ENCODE measurements around the gene DDX41. TPM values are rescaled to one million over a fixed set of nuclear protein-coding genes. Genes with fewer than 3 reads are reported as not detected.
A peak's percentile ranks its signal among the peaks of the same experiment; 100 is the strongest.

The DDX41 gene
- total RNA-seq, 1 donor from 2014 or later, result 157 TPM

GRCh38 chr5:177474002-177474476 is 42.7 kb downstream of the DDX41 start:
- H3K27me3 Mint-ChIP-seq, result peaks cover 8% of the 10 kb centered on the region

DNA sequence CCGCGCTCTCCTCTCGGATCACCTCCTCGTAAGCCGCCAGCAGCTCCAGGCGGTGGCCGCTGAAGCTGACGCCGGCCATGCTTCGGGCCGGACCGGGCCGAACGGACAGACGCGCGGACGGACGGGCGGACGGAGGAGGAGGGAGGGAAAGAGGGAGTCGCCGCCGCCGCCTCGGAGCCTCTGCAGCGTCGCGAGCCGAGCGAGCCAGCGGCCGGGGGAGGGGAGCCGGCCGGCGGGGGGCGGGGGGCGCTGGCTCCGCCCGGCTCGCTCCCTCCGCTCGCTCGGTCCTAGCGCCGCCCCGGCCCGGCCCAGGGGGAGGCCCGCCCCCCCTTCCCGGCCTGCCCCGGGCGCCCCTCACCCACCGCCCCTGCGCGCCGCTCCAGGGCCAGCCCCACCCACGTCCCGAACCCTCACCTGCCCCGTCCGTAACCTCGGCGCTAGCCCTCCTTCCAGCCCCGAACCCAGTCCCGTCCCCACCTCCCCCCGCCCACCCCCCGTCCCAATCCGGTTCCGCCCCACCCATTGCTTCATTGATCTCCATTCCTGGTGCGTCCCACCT is 43.2 kb downstream of the DDX41 start, which contains the start of gene DBN1:
Gene DBN1, minus strand, starts transcription at position 192 of the 559 bp plus-strand sequence. Its CDS starts 113 bp downstream, at position 79.
- DNase-seq, result peak; percentile 70
- no peaks in the 10 kb centered on the region for H3K9me3 Mint-ChIP-seq
- H3K4me3 Mint-ChIP-seq, result peak within 1 kb of the TSS; percentile 85
- H3K36me3 Mint-ChIP-seq (ENCODE audit: low read depth), result no peaks in the 10 kb centered on the region
- peaks cover 29% of the 10 kb centered on the region for H3K4me1 Mint-ChIP-seq
- H3K27ac Mint-ChIP-seq, result peak within 1 kb of the TSS; percentile 84
- intact Hi-C loops (cut with micrococcal nuclease), result loop anchor here (2.0 kb wide), 1 partner anchor 17 kb away; no protein-coding TSS in a partner anchor
- H3K27me3 Mint-ChIP-seq, result peaks cover 8% of the 10 kb centered on the region

More at GRCh38 chr5:177474002-177474476, 42.7 kb downstream of the DDX41 start:
- intact Hi-C loops (cut with micrococcal nuclease), result no loop called here
- H3K4me3 Mint-ChIP-seq, result peak overlapping the region; percentile 85
- DNase-seq, result no peak
- peak overlapping the region; percentile 84 for H3K27ac Mint-ChIP-seq
- peaks cover 35% of the 10 kb centered on the region for H3K4me1 Mint-ChIP-seq
- H3K36me3 Mint-ChIP-seq (ENCODE audit: low read depth), result peaks cover 4% of the 10 kb centered on the region
- H3K9me3 Mint-ChIP-seq, result no peaks in the 10 kb centered on the region

GRCh38 chr5:177472460-177473442 is 44.0 kb downstream of the DDX41 start:
- Mint-ChIP-seq H3K27me3 (peaks cover 8% of the 10 kb centered on the region), H3K4me3 (peak overlapping the region; percentile 62), H3K36me3 (ENCODE audit: low read depth) (no peaks in the 10 kb centered on the region), H3K4me1 (peaks cover 26% of the 10 kb centered on the region), H3K9me3 (no peaks in the 10 kb centered on the region), H3K27ac (peak overlapping the region; percentile 58)
- peak; percentile 84 for DNase-seq
- intact Hi-C loops (cut with micrococcal nuclease), result loop anchor here (2.0 kb wide), 1 partner anchor 16 kb away; no protein-coding TSS in a partner anchor

DNA sequence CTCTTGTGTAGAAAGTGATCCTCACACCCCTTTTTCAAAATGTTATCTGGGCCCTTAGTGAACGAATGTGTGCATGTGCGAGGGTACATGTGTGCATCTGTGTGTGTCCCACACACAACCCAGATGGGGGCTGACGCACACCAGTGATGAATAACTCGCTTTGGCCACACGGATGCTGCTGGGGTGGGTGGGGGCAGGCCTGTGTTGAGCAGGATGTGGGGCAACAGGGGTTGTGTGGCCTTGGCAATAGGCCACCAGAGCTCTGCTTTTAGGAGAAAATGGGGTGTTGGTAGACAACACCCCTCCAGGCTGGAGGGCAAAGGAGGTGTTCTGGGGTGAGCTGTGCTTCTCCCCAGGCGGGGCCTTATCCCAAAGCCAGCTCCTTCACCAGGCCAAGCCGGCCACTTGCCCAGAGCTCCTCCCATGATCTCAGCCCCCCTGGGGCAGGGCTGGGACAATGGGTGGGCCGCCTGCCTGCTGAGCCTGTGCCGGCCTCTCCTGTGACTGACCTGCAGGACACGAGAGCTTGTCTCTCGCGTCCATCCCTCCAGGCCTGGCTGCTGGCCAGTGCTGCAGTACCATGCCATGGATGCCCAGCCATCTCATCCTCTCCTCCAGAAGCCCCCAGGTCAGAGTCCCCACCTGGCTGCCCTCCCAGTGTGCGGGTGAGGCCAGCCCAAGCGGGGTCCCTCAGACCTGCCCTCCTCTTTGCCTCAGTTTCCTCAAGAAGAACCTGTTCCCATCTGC is 45.0 kb downstream of the DDX41 start:
- no peak for DNase-seq
- Mint-ChIP-seq H3K4me3 (peak overlapping the region; percentile 47), H3K9me3 (no peaks in the 10 kb centered on the region), H3K36me3 (ENCODE audit: low read depth) (no peaks in the 10 kb centered on the region), H3K27me3 (peaks cover 8% of the 10 kb centered on the region), H3K27ac (peak overlapping the region; percentile 48), H3K4me1 (peaks cover 26% of the 10 kb centered on the region)
- intact Hi-C loops (cut with micrococcal nuclease), result loop anchor here (2.0 kb wide), 1 partner anchor 15 kb away; no protein-coding TSS in a partner anchor

DNA sequence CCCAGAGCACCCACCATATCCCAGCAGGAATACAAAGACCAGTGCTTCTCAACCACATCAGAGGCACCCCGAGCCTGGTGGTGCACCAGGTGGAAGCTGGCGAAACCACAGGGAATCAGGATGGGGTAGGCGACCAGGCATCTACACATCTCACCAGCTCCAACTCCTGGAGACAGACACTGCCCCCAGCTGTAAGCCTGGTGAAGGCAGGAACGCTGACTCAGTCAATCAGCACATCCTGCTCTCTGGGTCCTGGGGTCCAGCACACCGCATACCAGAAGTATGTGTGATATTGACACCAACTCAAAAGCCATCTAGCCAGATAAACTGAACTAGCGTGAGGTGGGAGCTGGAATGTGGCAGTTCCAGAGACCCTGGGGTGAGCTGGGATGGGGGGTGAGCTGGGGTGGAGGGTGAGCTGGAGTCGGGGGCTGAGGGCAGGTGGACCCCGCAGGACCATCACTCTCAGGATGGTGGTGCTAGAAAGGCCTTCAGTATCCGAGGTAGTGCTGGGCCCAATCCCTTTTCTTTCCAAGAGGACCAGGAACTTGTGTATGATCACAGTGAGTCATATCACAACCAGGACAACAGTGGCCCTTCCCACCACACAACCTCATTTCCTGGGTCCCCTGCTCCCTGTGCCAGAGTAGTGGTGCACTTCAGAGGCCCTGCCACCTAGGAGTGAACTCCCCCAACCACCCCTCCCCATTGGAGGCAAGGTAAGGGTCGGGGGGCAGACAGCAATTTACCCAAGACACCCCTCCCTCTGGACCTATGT is 45.8 kb downstream of the DDX41 start:
- Mint-ChIP-seq H3K4me1 (peaks cover 22% of the 10 kb centered on the region), H3K9me3 (no peaks in the 10 kb centered on the region), H3K4me3 (no peak overlapping the region), H3K27me3 (peaks cover 8% of the 10 kb centered on the region), H3K27ac (no peak overlapping the region), H3K36me3 (ENCODE audit: low read depth) (no peaks in the 10 kb centered on the region)
- no peak for DNase-seq
- intact Hi-C loops (cut with micrococcal nuclease), result no loop called here

DNA sequence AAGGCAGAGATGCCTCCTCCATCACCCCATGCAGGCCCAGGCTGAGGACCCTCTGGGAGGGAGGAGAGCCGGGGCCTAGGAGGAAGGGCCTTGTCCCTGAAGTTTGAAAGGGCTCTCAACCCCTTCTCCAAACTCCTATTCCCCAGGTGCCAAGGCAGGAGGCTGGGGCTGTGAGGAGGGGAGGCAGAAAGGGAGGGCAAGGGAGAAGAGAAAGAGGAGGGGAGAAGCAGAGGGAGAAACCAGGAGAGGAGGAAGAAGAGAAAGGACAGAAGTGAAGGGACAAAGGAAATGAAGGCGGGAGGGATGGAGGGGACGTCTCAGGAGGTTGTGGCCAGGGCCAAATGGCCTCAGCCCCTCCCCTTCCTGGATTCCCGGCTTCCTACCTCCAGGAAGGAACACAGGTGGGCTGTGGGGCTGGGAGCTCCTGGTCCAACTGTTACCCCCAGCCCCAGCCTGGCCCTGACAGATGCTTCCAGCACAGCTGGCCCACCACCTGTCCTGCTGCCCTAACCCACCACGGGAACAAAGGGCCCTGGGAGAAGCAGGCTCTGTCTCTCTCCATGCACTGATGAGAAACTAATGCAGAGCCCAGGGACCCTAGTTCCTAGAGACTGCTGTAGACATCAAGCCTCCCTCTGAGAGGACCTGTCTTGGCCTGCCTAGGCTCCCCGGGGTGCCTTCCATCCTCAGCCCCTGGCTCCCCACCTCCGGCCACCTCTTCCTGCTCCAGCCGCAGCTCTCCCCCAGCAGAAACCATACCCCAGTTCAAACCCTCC is 46.8 kb downstream of the DDX41 start:
- Mint-ChIP-seq H3K4me3 (no peak overlapping the region), H3K36me3 (ENCODE audit: low read depth) (peaks cover 4% of the 10 kb centered on the region), H3K4me1 (peaks cover 14% of the 10 kb centered on the region), H3K27me3 (peaks cover 8% of the 10 kb centered on the region), H3K9me3 (no peaks in the 10 kb centered on the region), H3K27ac (no peak overlapping the region)
- DNase-seq, result no peak
- intact Hi-C loops (cut with micrococcal nuclease), result no loop called here

DNA sequence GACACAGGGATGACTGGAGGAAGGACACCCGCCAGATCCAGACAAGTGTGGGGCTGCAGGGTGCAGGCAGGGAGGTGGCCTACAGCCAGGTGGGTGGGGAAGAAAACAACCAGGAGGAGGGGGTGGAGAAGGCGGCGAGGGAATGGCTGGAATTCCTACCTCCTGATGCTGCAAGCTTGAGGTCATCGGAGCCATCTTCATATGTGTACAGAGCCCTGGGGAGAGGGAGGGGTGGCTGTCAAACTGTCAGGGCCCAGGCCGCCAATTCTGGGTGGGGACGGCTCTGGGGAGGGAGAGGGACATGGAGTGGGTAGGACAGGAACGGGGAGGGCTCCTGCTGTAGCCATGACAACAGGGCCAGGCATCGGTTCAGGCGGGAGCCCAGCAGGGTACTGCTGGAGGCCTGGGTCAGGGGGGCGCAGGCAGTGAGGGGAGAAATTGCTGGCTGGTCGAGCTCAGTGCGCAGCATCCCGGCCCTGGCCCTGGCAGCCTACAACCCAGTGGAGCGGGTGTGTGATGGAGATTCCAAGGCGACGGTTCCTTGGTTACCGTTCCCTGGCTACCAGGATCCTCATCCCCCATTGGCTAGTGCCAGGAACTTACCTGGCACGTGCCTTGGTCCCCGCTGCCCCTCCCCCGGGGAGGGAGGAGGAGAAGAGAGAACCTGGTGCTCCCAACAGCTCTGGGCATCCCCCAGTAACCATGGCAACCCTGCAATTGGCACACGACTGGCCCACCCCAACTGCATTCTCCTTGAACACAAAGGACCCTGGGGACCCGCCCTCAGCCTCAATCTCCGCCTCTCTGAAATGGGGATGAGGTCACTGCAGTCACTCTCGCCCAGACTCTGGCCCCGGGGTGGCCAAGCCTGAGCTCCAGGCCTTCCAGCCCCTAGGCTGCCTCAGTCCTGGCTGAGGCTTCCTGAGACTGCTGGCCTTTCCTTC is 47.8 kb downstream of the DDX41 start:
- no peak overlapping the region for H3K27ac Mint-ChIP-seq
- no peak for DNase-seq

GRCh38 chr5:177468329-177468684 is 48.5 kb downstream of the DDX41 start:
- Mint-ChIP-seq H3K4me3 (no peak overlapping the region), H3K4me1 (peaks cover 5% of the 10 kb centered on the region), H3K9me3 (no peaks in the 10 kb centered on the region), H3K36me3 (ENCODE audit: low read depth) (peaks cover 4% of the 10 kb centered on the region), H3K27ac (no peak overlapping the region), H3K27me3 (no peaks in the 10 kb centered on the region)
- intact Hi-C loops (cut with micrococcal nuclease), result no loop called here
- DNase-seq, result no peak

More for the DNA sequence above, 47.8 kb downstream of the DDX41 start:
- no peaks in the 10 kb centered on the region for H3K9me3 Mint-ChIP-seq
- peaks cover 4% of the 10 kb centered on the region for H3K36me3 Mint-ChIP-seq (ENCODE audit: low read depth)
- peaks cover 8% of the 10 kb centered on the region for H3K4me1 Mint-ChIP-seq
- H3K4me3 Mint-ChIP-seq, result no peak overlapping the region
- peaks cover 2% of the 10 kb centered on the region for H3K27me3 Mint-ChIP-seq
- intact Hi-C loops (cut with micrococcal nuclease), result no loop called here

DNA sequence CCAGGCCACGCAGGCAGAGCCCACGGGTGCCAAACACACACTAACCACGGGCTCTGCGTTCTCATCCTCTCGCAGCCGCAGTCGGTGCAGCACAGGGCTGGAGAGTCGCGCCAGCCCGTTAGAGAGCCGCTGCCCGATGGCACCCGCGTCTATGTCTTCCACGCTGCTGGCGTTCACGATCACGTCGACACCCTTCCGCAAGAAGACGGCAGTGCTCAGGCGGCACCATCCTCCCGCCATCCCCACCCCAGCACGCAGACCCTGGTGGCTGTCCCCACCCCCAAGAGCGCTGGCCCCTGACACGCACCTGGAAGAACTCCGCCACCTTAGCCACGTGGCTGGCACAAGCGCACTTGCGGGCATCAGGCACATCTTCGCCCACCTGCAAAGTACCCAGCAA is 49.3 kb downstream of the DDX41 start:
- no peak overlapping the region for H3K27ac Mint-ChIP-seq
- no peaks in the 10 kb centered on the region for H3K27me3 Mint-ChIP-seq
- H3K4me3 Mint-ChIP-seq, result no peak overlapping the region
- no peaks in the 10 kb centered on the region for H3K9me3 Mint-ChIP-seq
- no peak for DNase-seq
- H3K4me1 Mint-ChIP-seq, result peaks cover 8% of the 10 kb centered on the region
- intact Hi-C loops (cut with micrococcal nuclease), result no loop called here
- peaks cover 4% of the 10 kb centered on the region for H3K36me3 Mint-ChIP-seq (ENCODE audit: low read depth)

DNA sequence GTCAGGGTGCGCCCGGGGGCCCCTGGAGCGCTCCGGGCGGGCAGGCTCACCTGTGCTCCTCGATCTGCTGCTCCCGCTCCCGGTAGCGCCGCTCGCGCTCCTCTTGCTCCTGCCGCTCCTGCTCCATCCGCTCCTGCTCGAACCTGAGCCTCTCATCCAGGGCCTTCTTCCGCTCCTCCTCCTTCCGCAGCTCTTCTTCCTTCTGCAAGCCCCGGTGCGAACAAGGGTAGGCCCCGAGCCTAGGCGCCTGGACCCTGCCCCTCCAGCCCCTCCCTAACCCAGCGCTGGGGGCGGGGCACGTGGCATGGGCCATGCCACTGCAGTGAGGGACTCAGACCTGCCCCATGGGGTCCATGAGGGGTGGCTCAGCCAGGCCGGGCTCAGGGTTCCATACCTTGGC is 49.9 kb downstream of the DDX41 start:
- H3K27ac Mint-ChIP-seq, result no peak overlapping the region
- H3K27me3 Mint-ChIP-seq, result no peaks in the 10 kb centered on the region
- peaks cover 4% of the 10 kb centered on the region for H3K36me3 Mint-ChIP-seq (ENCODE audit: low read depth)

DNA sequence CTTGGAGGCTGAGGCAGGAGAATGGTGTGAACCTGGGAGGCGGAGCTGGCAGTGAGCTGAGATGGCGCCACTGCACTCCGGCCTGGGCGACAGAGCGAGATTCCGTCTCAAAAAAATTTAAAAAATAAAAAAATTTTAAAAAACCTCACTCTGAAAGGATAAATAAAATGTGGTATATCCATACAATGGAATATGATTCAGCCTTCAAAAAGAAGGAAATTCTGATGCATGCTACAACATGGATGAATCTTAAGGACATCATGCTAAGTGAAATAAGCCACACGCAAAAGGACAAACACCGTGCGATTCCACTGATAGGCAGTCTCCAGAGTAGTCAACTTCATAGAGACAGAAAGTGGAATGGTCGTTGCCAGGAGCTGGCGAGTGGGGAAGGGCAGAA is 51.7 kb downstream of the DDX41 start:
- peaks cover 4% of the 10 kb centered on the region for H3K36me3 Mint-ChIP-seq (ENCODE audit: low read depth)
- intact Hi-C loops (cut with micrococcal nuclease), result no loop called here
- H3K27me3 Mint-ChIP-seq, result no peaks in the 10 kb centered on the region
- no peaks in the 10 kb centered on the region for H3K9me3 Mint-ChIP-seq
- DNase-seq, result no peak
- no peak overlapping the region for H3K27ac Mint-ChIP-seq
- H3K4me3 Mint-ChIP-seq, result no peak overlapping the region
- peaks cover 13% of the 10 kb centered on the region for H3K4me1 Mint-ChIP-seq

More for the DNA sequence above, 49.9 kb downstream of the DDX41 start:
- Mint-ChIP-seq H3K4me3 (no peak overlapping the region), H3K4me1 (peaks cover 13% of the 10 kb centered on the region), H3K9me3 (no peaks in the 10 kb centered on the region)
- DNase-seq, result no peak
- intact Hi-C loops (cut with micrococcal nuclease), result no loop called here
